Measurements from ENCODE around the gene ATP7B.

Gene ATP7B

DNA sequence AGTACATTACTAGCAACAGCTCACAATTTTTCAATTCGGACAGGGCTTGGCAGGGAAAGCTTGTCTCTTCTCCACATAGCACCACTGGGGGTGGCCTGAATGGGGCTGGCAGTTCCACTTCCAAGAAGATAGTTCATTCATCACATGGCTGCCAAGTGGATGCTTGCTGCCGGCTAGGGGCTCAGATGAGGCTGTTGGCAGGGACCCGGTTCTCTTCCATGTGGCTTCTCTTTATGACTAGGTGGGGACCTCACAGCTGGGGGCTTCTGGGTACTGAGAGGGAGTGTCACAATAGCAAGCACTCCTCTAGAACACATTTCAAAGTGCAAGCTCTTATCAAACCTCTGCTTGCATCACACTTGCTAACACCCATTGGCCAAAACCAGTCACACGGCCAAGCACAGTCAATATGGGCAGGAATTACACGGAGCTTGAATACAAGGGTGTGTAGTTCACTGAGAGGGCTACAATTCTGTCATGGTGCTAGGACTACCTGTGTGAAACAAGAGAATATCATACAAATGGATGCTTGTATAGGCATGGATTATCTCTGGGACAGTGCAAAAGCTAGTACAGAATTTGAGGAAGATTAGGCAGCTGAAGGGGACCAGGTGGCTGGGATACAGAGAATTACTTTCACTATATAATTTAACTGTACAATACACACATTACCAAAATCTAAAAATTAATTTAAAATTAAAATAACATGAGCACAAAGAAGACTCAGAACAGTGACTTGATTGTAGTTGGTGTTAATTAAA lies 32.3 kb downstream of the ATP7B start:
- FAIRE-seq (no peak), DNase-seq (ENCODE audit: low spot score) (no peak)

DNA sequence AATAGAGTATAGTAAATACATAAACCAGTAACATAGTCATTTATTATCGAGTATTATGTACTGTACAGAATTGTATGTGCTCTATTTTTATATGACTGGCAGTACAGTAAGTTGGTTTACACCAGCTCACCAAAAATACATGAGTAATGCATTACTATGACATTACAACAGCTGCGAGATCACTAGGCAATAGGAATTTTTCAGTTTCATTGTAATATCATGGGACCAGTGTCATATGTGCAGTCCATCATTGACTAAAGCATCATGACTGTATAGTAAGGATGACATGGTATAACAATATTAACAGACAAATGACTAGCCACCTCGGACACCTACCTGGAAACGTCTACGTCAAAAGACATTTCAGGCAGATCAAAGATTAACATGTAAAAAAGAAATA lies 33.6 kb downstream of the ATP7B start:
- DNase-seq (ENCODE audit: low spot score), result no peak
- no peak for FAIRE-seq

DNA sequence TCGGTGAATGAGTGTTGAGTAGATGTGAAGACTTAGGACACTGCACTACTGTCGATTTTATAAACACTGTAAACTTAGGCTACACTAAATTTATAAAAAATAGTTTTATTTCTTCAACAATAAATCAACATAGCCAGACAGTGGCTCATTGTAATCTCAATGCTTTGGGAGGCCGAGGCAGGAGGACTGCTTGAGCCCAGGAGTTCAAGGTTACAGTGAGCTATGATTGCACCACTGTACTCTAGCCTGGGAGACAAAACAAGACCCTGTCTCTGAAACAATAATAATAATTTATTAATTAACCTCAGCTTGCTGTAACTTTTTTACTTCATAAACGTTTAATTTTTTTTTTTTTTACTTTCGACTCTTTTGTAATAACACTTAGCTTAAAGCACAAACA lies 34.4 kb downstream of the ATP7B start:
- DNase-seq (ENCODE audit: low spot score), result no peak
- no peak for FAIRE-seq

DNA sequence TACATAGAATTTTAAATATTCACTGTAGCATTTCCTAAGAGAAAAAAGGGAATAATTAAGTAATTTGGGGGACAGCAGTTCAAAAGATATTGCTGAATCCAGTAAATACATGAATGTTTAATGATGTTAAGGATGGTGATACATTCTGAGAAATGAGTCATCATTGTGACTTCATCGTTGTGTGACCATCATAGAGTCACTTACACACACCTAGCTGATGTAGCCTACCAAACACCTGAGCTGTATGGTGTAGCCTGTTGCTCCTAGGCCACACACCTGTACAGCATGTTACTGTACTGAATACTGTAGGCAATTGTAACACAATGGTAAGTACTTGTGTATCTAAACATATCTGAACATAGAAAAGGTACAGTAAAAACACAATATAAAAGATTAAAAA lies 34.8 kb downstream of the ATP7B start:
- no peak for FAIRE-seq

DNA sequence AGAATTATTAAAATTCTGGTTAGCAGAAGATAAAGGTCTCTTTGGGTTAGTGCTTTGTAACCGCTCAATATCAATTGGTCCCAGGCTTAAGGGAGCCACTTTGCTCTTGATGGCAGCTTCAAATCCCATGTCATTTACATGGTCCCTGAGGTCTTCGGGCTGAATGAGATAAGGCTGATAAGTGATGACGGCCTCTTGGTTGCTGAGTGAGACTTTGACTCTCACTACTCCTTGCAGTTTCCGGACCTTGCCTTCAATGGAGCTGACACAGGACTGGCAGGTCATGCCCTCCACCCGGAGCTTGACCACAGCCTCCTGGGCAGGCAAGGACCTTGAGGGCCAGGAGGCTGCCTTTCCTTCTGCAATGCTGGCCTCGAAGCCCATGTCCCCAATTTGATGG lies 36.8 kb downstream of the ATP7B start:
- DNase-seq (ENCODE audit: low spot score) (no peak), FAIRE-seq (no peak)

More for the DNA sequence above, 34.8 kb downstream of the ATP7B start:
- DNase-seq (ENCODE audit: low spot score), result no peak

DNA sequence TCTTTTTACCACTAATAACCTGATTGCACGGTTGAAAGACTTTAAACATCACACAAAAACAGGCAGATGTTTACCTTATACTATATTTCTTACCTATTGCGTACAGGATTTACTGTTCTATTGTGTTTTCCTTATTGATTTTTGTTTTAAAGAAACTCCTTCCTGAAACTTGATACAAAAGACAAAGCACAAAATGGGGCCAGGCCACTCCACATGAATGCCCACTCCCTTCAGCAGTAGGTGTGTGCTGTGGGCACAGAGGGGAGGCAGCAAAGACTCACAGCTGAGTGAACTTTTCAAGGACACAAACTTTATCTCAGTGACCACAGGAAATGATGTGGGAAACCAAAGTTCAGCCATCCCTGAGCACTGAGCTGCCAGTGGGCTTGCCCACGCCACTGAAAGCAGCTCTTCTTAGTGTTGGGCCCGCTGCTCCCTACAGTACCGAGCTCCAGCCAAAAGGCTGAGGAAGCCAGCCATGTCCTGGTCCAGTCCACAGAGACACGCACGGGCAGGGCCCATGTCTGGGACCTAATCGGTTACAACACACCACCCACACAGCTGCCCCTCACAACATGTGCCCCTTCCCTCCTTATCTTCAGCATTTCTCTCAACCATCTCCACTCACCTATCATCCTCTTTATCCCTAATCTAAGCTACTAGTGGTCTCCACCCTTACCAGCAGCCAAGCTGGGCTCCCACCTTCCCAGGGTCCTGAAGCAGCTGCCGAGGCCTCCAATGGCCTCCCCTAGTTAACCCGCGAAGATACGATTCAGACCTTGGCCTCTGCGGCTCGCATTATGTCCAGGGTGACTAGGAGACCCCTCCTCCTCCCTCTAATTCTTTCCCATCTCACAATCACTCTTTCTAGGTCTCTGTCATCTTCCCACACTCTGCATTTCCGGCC lies 39.5 kb downstream of the ATP7B start:
- FAIRE-seq (no peak), DNase-seq (ENCODE audit: low spot score) (no peak)

DNA sequence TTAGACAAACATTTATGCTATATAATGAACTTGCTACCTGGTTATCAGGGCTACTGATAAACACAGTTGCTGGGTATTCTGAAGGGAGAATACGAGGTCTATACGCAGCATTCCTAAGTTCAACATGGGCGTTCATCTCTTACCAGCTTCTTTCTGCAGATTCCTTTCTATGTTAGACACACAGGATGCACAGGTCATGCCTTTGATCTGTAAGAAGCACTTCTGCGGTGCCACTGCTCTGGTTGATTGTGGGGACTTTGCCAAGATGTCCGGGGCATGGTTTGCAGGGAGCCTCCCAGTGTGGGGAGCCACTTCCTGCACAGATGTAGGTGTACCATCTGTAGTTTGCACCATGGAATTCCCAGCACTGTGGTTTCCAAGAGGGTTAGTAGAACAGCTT lies 40.9 kb downstream of the ATP7B start:
- no peak for FAIRE-seq

DNA sequence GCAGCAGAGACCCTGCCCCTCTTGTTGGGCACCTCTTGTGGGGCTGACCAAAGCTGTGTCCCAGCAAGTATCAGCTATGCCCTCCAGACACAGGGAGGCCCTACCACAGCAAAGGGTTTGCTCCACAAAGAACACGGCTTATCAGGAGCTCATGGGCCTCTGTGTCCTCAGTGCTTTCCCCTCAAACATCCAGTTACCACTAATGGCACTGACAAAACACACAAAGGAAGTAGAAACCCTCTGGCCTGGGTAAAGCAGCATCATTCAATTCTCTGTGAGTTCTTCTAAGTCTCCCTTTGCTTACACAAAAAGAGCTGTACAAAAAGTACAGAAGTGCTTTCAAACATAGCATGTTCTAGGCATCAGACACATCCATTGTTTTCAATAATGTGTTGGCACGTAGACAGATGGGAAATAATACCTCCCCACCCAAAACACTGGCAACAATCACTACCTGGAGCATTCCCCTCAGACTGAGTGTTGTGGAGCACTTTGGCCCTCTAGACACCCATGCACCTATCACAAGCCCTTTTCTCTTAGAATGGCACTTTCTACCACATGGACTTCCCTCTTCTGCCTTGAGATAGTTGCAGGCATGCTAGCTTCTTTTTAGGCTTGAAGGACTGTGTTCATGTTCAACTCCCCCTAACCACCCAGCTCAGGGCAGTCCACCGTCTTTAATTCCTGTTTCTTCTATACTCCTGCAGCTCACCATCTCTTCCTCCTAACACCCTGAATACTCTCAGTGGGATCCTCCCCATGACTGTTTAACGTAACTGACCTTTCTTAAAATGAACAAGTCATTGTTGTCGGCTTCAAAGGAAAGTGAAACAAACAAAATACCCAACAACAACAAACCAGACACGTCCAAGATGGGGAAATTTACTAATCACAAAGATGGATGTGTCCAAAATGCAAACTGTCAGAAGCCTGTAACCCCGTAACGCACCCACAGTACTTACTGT lies 43.5 kb downstream of the ATP7B start:
- DNase-seq (ENCODE audit: low spot score) (no peak), FAIRE-seq (no peak)

More for the DNA sequence above, 40.9 kb downstream of the ATP7B start:
- no peak for DNase-seq (ENCODE audit: low spot score)

DNA sequence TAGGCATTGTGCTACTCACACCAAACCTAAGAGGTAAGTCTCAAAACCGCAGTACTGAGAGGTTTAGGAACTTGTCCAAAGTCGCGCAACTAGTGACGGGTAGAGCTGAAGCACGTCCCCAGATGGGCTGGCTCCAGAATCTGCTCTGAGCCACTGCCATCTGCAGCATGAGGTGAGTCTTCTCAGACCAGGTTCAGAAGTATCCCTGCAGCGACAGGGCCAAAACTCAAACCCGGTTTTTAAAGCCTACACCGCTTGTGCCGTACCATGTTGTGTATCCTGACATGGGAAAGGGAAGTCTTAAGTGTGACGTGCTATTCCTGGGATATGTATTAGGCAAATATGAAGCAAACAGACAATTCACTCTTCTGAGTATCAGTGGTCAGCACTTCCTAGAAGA lies 45.1 kb downstream of the ATP7B start:
- DNase-seq (ENCODE audit: low spot score) (no peak), FAIRE-seq (no peak)

DNA sequence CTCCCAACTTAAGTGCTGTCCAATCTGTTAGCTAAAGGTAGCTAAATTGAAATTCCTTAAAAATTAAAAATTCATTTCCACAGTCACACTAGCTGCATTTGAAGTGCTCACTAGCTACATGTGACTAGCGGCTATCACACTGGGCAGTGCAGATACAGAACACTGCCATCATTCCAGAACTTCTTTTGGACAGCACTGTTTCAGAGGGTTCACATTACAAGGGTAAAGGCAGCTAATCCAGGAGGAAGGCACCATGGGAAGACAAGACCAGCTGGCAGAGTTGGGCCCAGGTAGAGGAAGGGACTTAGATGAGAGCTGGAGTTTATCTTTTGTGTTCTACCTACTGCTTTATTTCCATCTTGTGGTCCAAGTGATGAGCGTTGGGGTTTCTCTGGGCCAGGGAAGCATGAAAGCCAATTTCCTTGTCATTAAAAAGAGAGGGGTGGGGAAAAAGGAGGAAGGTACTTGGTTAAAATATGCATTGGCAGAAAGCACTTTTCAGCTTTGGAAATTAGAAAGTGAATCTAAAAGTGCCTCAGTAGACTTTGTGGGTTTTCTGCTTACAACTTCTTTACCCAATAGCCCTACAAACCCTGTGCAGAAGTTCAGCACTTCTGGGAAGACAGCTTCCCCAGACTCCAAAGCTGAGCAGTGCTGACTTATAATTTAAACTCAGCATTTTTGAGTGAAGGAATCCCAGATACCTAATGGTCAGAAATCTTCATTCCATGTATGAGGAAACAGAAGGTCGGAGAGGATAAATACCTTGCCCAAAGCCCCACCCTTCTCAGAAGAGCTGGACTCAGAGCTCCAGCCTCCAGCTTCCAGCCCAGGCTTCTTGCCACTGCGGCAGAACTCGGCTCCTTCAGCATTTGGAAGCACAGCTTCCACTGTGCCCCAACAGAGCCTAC lies 49.5 kb downstream of the ATP7B start:
- no peak for FAIRE-seq
- no peak for DNase-seq (ENCODE audit: low spot score)

DNA sequence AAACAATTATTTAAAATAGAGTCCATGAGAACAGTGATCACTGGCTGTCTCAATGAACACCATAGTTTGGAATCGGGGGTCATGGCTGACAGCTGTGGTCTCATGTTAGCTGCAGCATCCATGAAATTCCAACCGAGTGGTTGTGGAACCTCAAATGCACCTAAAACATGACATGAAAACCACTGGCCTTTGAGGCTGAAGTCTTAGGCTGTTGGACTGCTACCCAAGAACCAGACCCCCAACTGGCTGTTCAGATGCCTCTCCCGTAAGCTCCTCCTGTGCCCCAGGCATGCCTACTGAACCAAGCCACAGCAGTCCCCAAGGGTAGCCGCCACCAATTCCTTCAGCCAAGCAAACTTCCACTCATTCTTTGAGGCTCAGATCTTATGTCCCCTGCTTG lies 50.5 kb downstream of the ATP7B start:
- no peak for FAIRE-seq
- no peak for DNase-seq (ENCODE audit: low spot score)

DNA sequence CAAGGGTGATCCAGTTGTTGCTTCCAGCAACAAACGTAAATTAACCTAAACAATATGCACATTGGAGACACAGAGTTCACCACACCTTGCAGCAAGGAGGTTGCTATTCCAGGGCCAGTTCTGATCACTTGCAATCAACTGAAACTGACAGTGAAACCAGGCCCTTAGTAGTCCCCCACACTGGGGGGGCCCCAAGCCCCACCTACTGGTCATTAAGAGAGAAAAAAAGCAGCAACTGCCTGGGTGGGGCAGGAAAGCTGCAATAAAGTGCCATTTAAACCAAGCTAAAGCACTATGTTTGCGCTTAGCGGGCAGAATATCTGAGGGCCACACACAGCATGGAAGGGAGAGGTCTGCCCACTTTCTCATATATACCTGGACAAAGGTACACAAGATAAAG lies 51.5 kb downstream of the ATP7B start:
- FAIRE-seq (no peak), DNase-seq (ENCODE audit: low spot score) (no peak)

DNA sequence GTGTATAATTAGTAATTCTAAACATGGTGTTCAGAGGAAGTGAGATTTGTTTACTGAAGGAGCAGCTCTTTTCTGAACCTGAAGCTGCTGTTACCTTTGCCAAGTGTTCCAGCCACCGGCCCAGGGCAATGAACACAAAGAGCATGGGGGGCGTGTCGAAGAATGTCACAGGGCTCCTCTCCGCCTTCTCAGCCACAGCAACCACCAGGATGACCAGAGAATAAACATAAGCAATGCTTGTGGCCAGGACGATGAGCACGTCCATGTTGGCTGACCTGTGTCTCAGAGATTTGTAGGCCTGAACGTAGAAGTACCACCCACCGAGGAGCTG lies 53.1 kb downstream of the ATP7B start:
- FAIRE-seq (no peak), DNase-seq (ENCODE audit: low spot score) (no peak)

DNA sequence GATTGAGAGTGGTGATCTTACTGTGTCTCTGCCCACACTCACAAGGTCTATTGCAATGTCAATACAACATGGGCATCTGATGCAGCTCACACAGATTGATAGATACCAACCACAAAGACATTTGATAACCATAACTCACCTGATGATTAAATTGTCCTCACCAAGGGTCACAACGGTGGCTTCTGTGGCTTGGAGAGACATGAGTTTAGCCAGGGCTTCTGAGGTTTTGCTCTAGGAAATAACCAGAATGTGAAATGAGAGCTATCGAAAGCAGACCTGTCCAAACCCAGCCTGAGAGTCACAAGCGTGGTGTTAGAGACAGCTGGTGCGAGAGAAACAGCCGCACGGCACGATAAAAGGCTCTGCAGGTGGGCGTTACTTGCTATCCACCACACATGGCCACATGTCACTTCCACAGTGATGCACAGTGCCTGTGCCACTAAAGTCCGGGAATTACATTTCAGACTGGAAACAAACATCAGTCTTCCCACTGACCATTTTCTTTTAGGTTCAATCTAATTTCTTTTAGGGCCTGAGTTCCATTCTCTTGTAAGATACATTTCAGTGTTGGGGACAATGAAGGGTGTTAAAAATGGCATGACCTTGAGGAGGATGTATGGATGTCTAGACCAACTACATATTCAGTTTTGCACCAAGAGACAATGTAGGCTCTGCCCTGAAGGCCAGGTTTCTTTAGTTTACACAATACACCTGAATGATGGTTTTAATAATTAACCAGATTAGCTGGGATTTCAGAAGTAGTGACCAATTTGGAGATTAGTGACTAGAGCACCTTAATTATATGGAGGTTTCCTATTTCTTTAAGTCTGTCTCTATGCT lies 53.7 kb downstream of the ATP7B start:
- no peak for FAIRE-seq

DNA sequence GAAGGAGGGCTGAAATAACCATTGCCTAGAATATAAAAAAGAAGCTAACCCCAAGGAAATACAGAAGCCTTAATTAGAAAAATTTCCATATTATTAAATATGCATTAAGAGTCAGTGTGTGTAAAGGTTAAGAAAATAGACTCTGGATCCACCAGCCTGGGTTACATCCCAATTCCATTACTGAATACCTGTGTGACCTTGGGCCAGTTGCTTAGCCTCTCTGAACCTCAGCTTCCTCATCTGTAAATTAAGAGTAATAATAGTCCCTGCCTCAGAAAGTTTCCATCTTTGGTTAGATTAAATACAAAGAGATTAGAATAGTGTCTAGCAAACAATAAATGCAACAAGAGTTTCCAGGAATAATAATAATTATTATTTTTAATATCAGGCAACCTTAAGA lies 54.5 kb downstream of the ATP7B start:
- no peak for FAIRE-seq
- DNase-seq (ENCODE audit: low spot score), result no peak

More for the DNA sequence above, 53.7 kb downstream of the ATP7B start:
- DNase-seq (ENCODE audit: low spot score), result no peak

DNA sequence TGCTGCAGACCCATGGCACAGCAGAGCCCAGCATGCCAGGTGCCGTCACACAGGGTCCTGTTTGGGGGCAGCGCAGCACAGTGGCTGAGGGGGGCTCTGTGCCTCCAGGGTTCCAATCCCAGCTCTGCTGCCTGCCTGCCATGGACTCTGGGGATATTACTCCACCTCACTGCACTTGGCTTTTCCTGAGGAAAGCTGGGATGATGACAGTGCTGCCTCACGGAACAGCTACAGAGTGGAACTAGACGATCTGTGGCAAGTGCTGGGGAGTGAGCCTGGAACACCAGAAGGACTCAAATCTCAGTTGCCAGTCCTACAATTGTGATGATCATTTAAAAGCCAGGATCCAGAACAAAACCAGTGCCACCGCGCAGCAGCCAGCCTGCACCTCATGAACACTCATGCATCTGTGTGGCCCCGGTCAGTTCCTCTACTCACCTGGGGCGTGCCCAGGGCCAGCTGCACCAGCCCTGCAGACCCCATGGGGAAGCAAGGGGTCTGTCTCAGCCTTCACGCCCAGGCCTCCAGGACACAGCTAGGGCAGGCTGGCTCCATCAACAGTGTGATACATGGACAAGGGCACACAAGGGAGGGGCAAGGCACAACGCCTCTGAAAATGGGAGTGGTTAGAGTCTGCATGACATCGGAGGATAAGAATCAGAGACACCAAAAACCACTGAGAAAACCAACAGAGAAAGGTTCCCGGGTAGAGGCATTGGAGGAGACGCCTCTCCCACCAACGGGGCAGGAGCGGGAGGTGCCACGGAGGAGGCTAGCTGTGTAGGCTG lies 55.2 kb downstream of the ATP7B start:
- DNase-seq (ENCODE audit: low spot score) (no peak), FAIRE-seq (no peak)

DNA sequence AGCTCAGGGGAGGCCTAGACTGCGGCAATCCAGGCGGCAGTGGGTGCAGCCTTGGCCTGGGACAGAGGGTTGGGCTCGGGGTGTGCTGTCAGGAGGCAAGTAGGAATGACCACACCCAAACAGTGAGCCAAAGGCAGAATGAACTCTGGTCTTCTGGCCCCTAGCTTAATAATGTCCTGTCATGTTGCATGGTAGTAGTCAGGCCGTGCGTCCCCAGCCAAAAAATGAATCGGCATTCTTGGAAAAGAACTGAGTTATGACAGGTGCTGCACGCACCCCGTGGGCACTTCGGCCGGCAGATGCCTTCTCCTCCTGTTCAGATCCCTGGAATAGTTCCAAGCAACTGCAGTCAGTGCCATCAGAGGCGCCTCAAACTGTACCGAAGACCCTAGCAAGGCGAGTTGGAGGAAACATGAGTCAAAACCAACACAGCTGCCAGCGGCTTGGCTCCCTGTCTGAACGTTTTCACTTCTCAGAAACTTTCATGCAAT lies 55.9 kb downstream of the ATP7B start:
- FAIRE-seq (no peak), DNase-seq (ENCODE audit: low spot score) (no peak)

DNA sequence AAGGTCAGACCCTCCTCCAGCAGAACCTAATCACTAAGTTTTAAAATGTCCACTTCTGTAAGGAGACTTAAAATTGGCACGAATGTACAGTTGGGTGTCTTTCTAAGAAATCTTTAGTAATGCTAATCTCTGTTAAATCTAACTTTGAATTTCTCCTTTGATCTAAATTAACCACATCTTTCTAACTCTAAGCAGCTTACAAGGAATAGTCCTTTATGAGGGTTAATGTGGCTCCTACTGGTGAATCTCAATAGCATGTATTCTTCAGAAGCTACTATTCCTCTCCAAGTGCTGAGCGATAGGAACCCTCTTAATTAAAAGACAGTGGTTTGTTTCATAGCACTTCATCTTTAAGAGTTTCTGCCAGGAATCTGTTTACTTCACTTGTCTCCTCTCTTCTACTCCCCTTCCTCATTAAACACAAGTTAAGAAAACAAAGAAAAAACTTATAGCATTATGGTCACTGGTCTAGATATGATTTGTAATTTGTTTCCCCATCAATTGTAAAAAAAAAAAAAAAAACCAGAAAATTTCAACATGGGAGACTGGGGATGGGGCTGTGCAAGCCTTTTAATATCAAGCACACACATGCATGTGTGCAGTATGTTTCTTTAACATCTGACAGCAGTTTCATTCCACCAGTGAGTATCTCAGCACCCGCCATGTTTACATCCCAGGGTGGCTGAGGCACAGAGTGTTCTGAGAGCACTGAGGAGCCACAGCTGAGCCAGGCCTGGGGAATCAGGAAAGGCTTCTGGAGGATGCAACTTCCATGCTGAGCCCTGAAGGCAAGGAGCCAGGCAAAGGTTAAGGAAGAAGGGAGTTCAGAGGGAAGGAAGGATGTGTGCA lies 57.7 kb downstream of the ATP7B start:
- no peak for DNase-seq (ENCODE audit: low spot score)

More for the DNA sequence above, 57.7 kb downstream of the ATP7B start:
- no peak for FAIRE-seq
